ENCODE results near the gene RP2.

RP2 gene

GRCh38 chrX:46819136-46819535 is 17.7 kb upstream of the RP2 start:
- DNase-seq = peak; percentile 52
- Histone ChIP-seq H3K27me3 (ENCODE audit: insufficient read depth, low read length, poor library complexity) (no peaks in the 10 kb centered on the region), H3K9ac (ENCODE audit: low read length) (no peak overlapping the region), H3K36me3 (ENCODE audit: control insufficient read depth, insufficient read depth, low read length) (no peaks in the 10 kb centered on the region), H2BK5ac (ENCODE audit: low read length) (no peak overlapping the region), H4K8ac (ENCODE audit: low read depth, low read length) (no peak overlapping the region), H3K27ac (ENCODE audit: low read depth, low read length) (no peak overlapping the region), H3K4ac (ENCODE audit: low read depth, low read length) (no peak overlapping the region), H3K4me1 (ENCODE audit: control insufficient read depth, low read depth, low read length) (no peaks in the 10 kb centered on the region), H2BK15ac (replicated peaks; ENCODE audit: low read depth) (no peak overlapping the region), H3K79me1 (ENCODE audit: low read length) (no peaks in the 10 kb centered on the region), H3K56ac (ENCODE audit: low read length) (no peak overlapping the region), H2AK5ac (ENCODE audit: low read length) (no peak overlapping the region), H3K18ac (ENCODE audit: low read length) (no peak overlapping the region), H3K79me2 (ENCODE audit: control insufficient read depth, insufficient read depth, low read length) (no peaks in the 10 kb centered on the region), H3K4me3 (ENCODE audit: low read length) (no peak overlapping the region), H4K5ac (ENCODE audit: low read length) (no peak overlapping the region), H3K23ac (ENCODE audit: low read length) (no peak overlapping the region), H2BK120ac (ENCODE audit: low read depth, low read length) (no peak overlapping the region), H3K4me2 (ENCODE audit: low read length) (no peak overlapping the region)
- WGBS (ENCODE audit: extremely low coverage, insufficient coverage, low lambda C conversion rate) = no CpG with 5 or more reads among the region's 5 CpGs

GRCh38 chrX:46820391-46821100 is 16.3 kb upstream of the RP2 start:
- Histone ChIP-seq H3K79me1 (ENCODE audit: low read length) (no peaks in the 10 kb centered on the region), H2AK5ac (ENCODE audit: low read length) (no peak overlapping the region), H3K27ac (ENCODE audit: low read depth, low read length) (no peak overlapping the region), H3K79me2 (ENCODE audit: control insufficient read depth, insufficient read depth, low read length) (no peaks in the 10 kb centered on the region), H3K36me3 (ENCODE audit: control insufficient read depth, insufficient read depth, low read length) (no peaks in the 10 kb centered on the region), H3K4ac (ENCODE audit: low read depth, low read length) (no peak overlapping the region), H3K4me2 (ENCODE audit: low read length) (no peak overlapping the region), H3K4me3 (ENCODE audit: low read length) (no peak overlapping the region), H3K27me3 (ENCODE audit: insufficient read depth, low read length, poor library complexity) (no peaks in the 10 kb centered on the region), H3K4me1 (ENCODE audit: control insufficient read depth, low read depth, low read length) (no peaks in the 10 kb centered on the region), H2BK120ac (ENCODE audit: low read depth, low read length) (no peak overlapping the region), H3K18ac (ENCODE audit: low read length) (no peak overlapping the region), H3K9ac (ENCODE audit: low read length) (no peak overlapping the region), H2BK15ac (replicated peaks; ENCODE audit: low read depth) (no peak overlapping the region), H4K8ac (ENCODE audit: low read depth, low read length) (no peak overlapping the region), H3K23ac (ENCODE audit: low read length) (no peak overlapping the region), H3K56ac (ENCODE audit: low read length) (no peak overlapping the region), H4K5ac (ENCODE audit: low read length) (no peak overlapping the region), H2BK5ac (ENCODE audit: low read length) (no peak overlapping the region)
- no CpG with 5 or more reads among the region's 4 CpGs for WGBS (ENCODE audit: extremely low coverage, insufficient coverage, low lambda C conversion rate)
- DNase-seq = no peak

- no peak overlapping the region for H3K4ac ChIP-seq (ENCODE audit: low read depth, low read length)
- H3K4me3 ChIP-seq (ENCODE audit: low read length) = no peak overlapping the region
- no peaks in the 10 kb centered on the region for H3K79me2 ChIP-seq (ENCODE audit: control insufficient read depth, insufficient read depth, low read length)
- H3K9ac ChIP-seq (ENCODE audit: low read length) = no peak overlapping the region
- no CpG with 5 or more reads among the region's 2 CpGs for WGBS (ENCODE audit: extremely low coverage, insufficient coverage, low lambda C conversion rate)
- H2BK120ac ChIP-seq (ENCODE audit: low read depth, low read length) = no peak overlapping the region
- H3K56ac ChIP-seq (ENCODE audit: low read length) = no peak overlapping the region
- H4K5ac ChIP-seq (ENCODE audit: low read length) = no peak overlapping the region
- H3K18ac ChIP-seq (ENCODE audit: low read length) = no peak overlapping the region
- H2AK5ac ChIP-seq (ENCODE audit: low read length) = no peak overlapping the region
- no peak overlapping the region for H3K27ac ChIP-seq (ENCODE audit: low read depth, low read length)
- H4K8ac ChIP-seq (ENCODE audit: low read depth, low read length) = no peak overlapping the region
- no peak overlapping the region for H3K4me2 ChIP-seq (ENCODE audit: low read length)
- H2BK5ac ChIP-seq (ENCODE audit: low read length) = no peak overlapping the region
- H3K23ac ChIP-seq (ENCODE audit: low read length) = no peak overlapping the region
- no peaks in the 10 kb centered on the region for H3K27me3 ChIP-seq (ENCODE audit: insufficient read depth, low read length, poor library complexity)
- no peaks in the 10 kb centered on the region for H3K36me3 ChIP-seq (ENCODE audit: control insufficient read depth, insufficient read depth, low read length)
- H3K4me1 ChIP-seq (ENCODE audit: control insufficient read depth, low read depth, low read length) = no peaks in the 10 kb centered on the region
- DNase-seq = no peak
- no peaks in the 10 kb centered on the region for H3K79me1 ChIP-seq (ENCODE audit: low read length)
- no peak overlapping the region for H2BK15ac ChIP-seq (replicated peaks; ENCODE audit: low read depth)
These were observed 13.4 kb upstream of the RP2 start for GRCh38 chrX:46823481-46823880.

GRCh38 chrX:46831765-46832327 is 5.0 kb upstream of the RP2 start:
- no peak overlapping the region for H4K5ac ChIP-seq (ENCODE audit: low read length)
- H3K36me3 ChIP-seq (ENCODE audit: control insufficient read depth, insufficient read depth, low read length) = no peaks in the 10 kb centered on the region
- no peak overlapping the region for H2BK5ac ChIP-seq (ENCODE audit: low read length)
- H3K4me1 ChIP-seq (ENCODE audit: control insufficient read depth, low read depth, low read length) = no peaks in the 10 kb centered on the region
- no peak overlapping the region for H3K4ac ChIP-seq (ENCODE audit: low read depth, low read length)
- no peaks in the 10 kb centered on the region for H3K79me1 ChIP-seq (ENCODE audit: low read length)
- H3K56ac ChIP-seq (ENCODE audit: low read length) = no peak overlapping the region
- no peak overlapping the region for H3K18ac ChIP-seq (ENCODE audit: low read length)
- no peaks in the 10 kb centered on the region for H3K27me3 ChIP-seq (ENCODE audit: insufficient read depth, low read length, poor library complexity)
- no peak for DNase-seq
- H2AK5ac ChIP-seq (ENCODE audit: low read length) = no peak overlapping the region
- no CpG with 5 or more reads among the region's 6 CpGs for WGBS (ENCODE audit: extremely low coverage, insufficient coverage, low lambda C conversion rate)
- no peak overlapping the region for H4K8ac ChIP-seq (ENCODE audit: low read depth, low read length)
- H3K27ac ChIP-seq (ENCODE audit: low read depth, low read length) = no peak overlapping the region
- H2BK15ac ChIP-seq (replicated peaks; ENCODE audit: low read depth) = no peak overlapping the region
- no peak overlapping the region for H3K23ac ChIP-seq (ENCODE audit: low read length)
- no peaks in the 10 kb centered on the region for H3K79me2 ChIP-seq (ENCODE audit: control insufficient read depth, insufficient read depth, low read length)
- H3K4me2 ChIP-seq (ENCODE audit: low read length) = no peak overlapping the region
- H2BK120ac ChIP-seq (ENCODE audit: low read depth, low read length) = no peak overlapping the region
- no peak overlapping the region for H3K4me3 ChIP-seq (ENCODE audit: low read length)
- no peak overlapping the region for H3K9ac ChIP-seq (ENCODE audit: low read length)

GRCh38 chrX:46837558-46838485 is 979 bp downstream of the RP2 start:
- no peaks in the 10 kb centered on the region for H3K79me2 ChIP-seq (ENCODE audit: control insufficient read depth, insufficient read depth, low read length)
- H3K27me3 ChIP-seq (ENCODE audit: insufficient read depth, low read length, poor library complexity) = no peaks in the 10 kb centered on the region
- H3K23ac ChIP-seq (ENCODE audit: low read length) = no peak overlapping the region
- H4K5ac ChIP-seq (ENCODE audit: low read length) = no peak overlapping the region
- peak overlapping the region; percentile 11 for H3K4me2 ChIP-seq (ENCODE audit: low read length)
- no peaks in the 10 kb centered on the region for H3K36me3 ChIP-seq (ENCODE audit: control insufficient read depth, insufficient read depth, low read length)
- WGBS (ENCODE audit: extremely low coverage, insufficient coverage, low lambda C conversion rate) = no CpG with 5 or more reads among the region's 20 CpGs
- H2AK5ac ChIP-seq (ENCODE audit: low read length) = no peak overlapping the region
- H3K79me1 ChIP-seq (ENCODE audit: low read length) = no peaks in the 10 kb centered on the region
- H4K8ac ChIP-seq (ENCODE audit: low read depth, low read length) = no peak overlapping the region
- no peak overlapping the region for H2BK15ac ChIP-seq (replicated peaks; ENCODE audit: low read depth)
- no peak overlapping the region for H3K4ac ChIP-seq (ENCODE audit: low read depth, low read length)
- H3K18ac ChIP-seq (ENCODE audit: low read length) = no peak overlapping the region
- H3K27ac ChIP-seq (ENCODE audit: low read depth, low read length) = no peak overlapping the region
- H3K9ac ChIP-seq (ENCODE audit: low read length) = peak overlapping the region; percentile 84
- no peaks in the 10 kb centered on the region for H3K4me1 ChIP-seq (ENCODE audit: control insufficient read depth, low read depth, low read length)
- no peak for DNase-seq
- H2BK5ac ChIP-seq (ENCODE audit: low read length) = no peak overlapping the region
- H3K4me3 ChIP-seq (ENCODE audit: low read length) = peak overlapping the region; percentile 81
- no peak overlapping the region for H2BK120ac ChIP-seq (ENCODE audit: low read depth, low read length)
- H3K56ac ChIP-seq (ENCODE audit: low read length) = peak overlapping the region; percentile 88
